DND-41 (cell line): ENCODE measurements around the gene TLE4.

ENCODE experiments used
- ATAC-seq: fragments of 200-7000 bp; cut with Tn5 transposase; 3 replicates; pipeline ENCODE4 v1.9.1; 2021; ENCODE audit warnings: low read depth; ENCODE audit not compliant: insufficient read depth
- DNase-seq: peaks from one replicate; pipeline ENCODE4 v3.0.0-alpha.2; 2020
- H2AFZ ChIP-seq: 2 replicates; pipeline ENCODE4 v1.6.0; 2012; ENCODE audit warnings: low read depth, low read length
- H3K27ac ChIP-seq: 2 replicates; pipeline ENCODE4 v1.5.1; 2012; ENCODE audit warnings: low read length, inconsistent platforms
- H3K27me3 ChIP-seq: fragments of 200-600 bp; sonication (generic); 2 replicates; pipeline ENCODE4 v1.6.0; 2012; ENCODE audit warnings: low read length, mild to moderate bottlenecking, inconsistent platforms; ENCODE audit not compliant: insufficient read depth, poor library complexity
- H3K36me3 ChIP-seq: 2 replicates; pipeline ENCODE4 v1.5.1; 2012; ENCODE audit warnings: low read length, inconsistent platforms; ENCODE audit not compliant: insufficient read depth
- H3K4me1 ChIP-seq: 2 replicates; pipeline ENCODE4 v1.5.1; 2012; ENCODE audit warnings: mild to moderate bottlenecking, low read length; ENCODE audit not compliant: insufficient read depth
- H3K4me2 ChIP-seq: 2 replicates; pipeline ENCODE4 v1.6.0; 2012; ENCODE audit warnings: mild to moderate bottlenecking, moderate library complexity, low read length, inconsistent platforms; ENCODE audit not compliant: insufficient read depth
- H3K4me3 ChIP-seq, 2 experiments: fragments of 200-600 bp in 1 of 2; shearing (Covaris generic) in 1 of 2; 2 replicates each; pipeline ENCODE4 v1.5.1; 2012 to 2016; ENCODE audit warnings: inconsistent platforms in 2 of 2, low read length in 2 of 2, mild to moderate bottlenecking in 2 of 2, low read depth in 1 of 2, moderate library complexity in 1 of 2
- H3K79me2 ChIP-seq: 2 replicates; pipeline ENCODE4 v1.6.0; 2012; ENCODE audit warnings: low read length, inconsistent platforms; ENCODE audit not compliant: insufficient read depth
- H3K9ac ChIP-seq: 2 replicates; pipeline ENCODE4 v1.6.0; 2012; ENCODE audit warnings: low read depth, mild to moderate bottlenecking, inconsistent platforms, low read length, moderate library complexity
- H3K9me3 ChIP-seq: 2 replicates; pipeline ENCODE4 v1.5.1; 2012; ENCODE audit warnings: low read length, moderate library complexity, mild to moderate bottlenecking, inconsistent platforms; ENCODE audit not compliant: insufficient read depth, severe bottlenecking
- H4K20me1 ChIP-seq: 2 replicates; pipeline ENCODE4 v1.6.0; 2012; ENCODE audit warnings: low read length; ENCODE audit not compliant: insufficient read depth
- EZH2 ChIP-seq: IDR thresholded peaks from 3 replicates; pipeline ENCODE4 v1.6.1; 2012; ENCODE audit warnings: borderline replicate concordance, low read depth, mild to moderate bottlenecking, moderate library complexity, low read length, inconsistent platforms; ENCODE audit not compliant: severe bottlenecking
- TF ChIP-seq, protein P1 (sequence below): IDR thresholded peaks from 2 replicates; pipeline ENCODE4 v1.5.1; 2012; ENCODE audit warnings: borderline replicate concordance, low read length, moderate library complexity, mild to moderate bottlenecking; ENCODE audit not compliant: poor library complexity, severe bottlenecking; ENCODE audit errors: extremely low read depth

Gene TLE4

DNA sequence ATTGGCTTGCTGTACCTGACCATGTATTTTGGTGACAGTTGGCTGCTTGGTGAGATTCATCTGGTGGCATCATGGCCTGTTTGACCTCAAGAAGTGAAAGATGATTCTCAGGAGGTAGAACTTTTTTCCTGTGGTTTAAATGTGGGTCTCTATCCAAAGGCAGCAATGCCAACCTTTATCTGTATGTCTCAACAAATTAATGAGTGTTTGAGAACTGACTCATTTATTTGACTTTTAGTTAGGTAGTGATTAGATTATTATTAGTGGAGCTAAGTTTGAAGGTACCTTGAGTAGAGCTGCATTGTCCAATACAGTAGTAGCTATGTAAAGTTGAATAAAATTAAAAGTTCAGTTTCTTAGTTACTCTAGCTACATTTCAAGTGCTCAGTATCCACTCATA lies 48.2 kb downstream of the TLE4 start:
- DNase-seq: no peak
- H3K9me3 ChIP-seq: no peaks in the 10 kb centered on the region
- no peak overlapping the region for H3K4me3 ChIP-seq
- no peaks in the 10 kb centered on the region for H3K27me3 ChIP-seq
- ATAC-seq: no peak
- peaks cover 13% of the 10 kb centered on the region for H3K4me1 ChIP-seq
- H3K36me3 ChIP-seq: no peaks in the 10 kb centered on the region
- TF ChIP-seq EZH2: no peak
- TF ChIP-seq, protein P1, sequence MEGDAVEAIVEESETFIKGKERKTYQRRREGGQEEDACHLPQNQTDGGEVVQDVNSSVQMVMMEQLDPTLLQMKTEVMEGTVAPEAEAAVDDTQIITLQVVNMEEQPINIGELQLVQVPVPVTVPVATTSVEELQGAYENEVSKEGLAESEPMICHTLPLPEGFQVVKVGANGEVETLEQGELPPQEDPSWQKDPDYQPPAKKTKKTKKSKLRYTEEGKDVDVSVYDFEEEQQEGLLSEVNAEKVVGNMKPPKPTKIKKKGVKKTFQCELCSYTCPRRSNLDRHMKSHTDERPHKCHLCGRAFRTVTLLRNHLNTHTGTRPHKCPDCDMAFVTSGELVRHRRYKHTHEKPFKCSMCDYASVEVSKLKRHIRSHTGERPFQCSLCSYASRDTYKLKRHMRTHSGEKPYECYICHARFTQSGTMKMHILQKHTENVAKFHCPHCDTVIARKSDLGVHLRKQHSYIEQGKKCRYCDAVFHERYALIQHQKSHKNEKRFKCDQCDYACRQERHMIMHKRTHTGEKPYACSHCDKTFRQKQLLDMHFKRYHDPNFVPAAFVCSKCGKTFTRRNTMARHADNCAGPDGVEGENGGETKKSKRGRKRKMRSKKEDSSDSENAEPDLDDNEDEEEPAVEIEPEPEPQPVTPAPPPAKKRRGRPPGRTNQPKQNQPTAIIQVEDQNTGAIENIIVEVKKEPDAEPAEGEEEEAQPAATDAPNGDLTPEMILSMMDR: no peak
- no peak overlapping the region for H3K9ac ChIP-seq
- H4K20me1 ChIP-seq: peaks cover 3% of the 10 kb centered on the region; the same call in 1 of the 2 replicates
- no peak overlapping the region for H2AFZ ChIP-seq
- no peak overlapping the region for H3K27ac ChIP-seq
- H3K4me2 ChIP-seq: no peak overlapping the region
- H3K79me2 ChIP-seq: peaks cover under 1% of the 10 kb centered on the region; the same call in 1 of the 2 replicates

DNA sequence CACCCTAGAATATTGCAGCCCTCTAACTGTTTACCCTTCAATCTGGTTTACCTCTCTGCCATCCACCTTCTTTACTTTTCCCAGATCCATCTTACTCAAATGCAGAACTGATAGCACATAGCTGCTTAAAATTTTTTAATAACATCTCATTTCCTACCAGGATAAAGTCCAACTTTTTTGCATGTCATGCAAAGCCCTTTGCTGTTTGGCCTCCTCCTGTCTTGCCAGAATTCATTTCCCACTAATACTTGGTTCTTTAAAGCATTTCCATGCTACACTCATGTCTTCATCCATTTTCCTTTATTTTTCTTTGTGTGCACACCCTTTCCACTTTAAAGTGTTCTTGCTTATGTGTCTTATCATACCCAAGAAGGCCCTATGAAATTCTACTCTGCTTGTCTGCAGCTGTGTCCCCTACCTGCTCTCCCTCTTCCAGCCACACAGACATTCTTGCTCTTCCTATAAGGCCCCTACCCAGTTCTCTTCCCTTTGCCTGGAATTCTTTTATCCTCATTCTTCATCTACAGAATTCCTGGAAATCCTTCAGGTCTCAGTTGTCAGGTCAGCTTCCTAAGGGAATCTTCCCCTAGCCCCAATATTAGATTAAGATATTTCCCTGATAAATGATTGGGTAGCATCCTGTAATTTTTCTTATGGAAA lies 50.3 kb downstream of the TLE4 start:
- TF ChIP-seq, protein P1: no peak
- TF ChIP-seq EZH2: no peak
- Histone ChIP-seq H3K27me3 (no peaks in the 10 kb centered on the region), H3K27ac (no peak overlapping the region), H4K20me1 (no peaks in the 10 kb centered on the region), H3K4me3 (no peak overlapping the region), H3K9me3 (no peaks in the 10 kb centered on the region), H3K9ac (no peak overlapping the region), H3K4me2 (no peak overlapping the region), H3K36me3 (no peaks in the 10 kb centered on the region), H3K4me1 (peaks cover 13% of the 10 kb centered on the region), H3K79me2 (no peaks in the 10 kb centered on the region), H2AFZ (no peak overlapping the region)
- no peak for DNase-seq
- ATAC-seq: no peak

DNA sequence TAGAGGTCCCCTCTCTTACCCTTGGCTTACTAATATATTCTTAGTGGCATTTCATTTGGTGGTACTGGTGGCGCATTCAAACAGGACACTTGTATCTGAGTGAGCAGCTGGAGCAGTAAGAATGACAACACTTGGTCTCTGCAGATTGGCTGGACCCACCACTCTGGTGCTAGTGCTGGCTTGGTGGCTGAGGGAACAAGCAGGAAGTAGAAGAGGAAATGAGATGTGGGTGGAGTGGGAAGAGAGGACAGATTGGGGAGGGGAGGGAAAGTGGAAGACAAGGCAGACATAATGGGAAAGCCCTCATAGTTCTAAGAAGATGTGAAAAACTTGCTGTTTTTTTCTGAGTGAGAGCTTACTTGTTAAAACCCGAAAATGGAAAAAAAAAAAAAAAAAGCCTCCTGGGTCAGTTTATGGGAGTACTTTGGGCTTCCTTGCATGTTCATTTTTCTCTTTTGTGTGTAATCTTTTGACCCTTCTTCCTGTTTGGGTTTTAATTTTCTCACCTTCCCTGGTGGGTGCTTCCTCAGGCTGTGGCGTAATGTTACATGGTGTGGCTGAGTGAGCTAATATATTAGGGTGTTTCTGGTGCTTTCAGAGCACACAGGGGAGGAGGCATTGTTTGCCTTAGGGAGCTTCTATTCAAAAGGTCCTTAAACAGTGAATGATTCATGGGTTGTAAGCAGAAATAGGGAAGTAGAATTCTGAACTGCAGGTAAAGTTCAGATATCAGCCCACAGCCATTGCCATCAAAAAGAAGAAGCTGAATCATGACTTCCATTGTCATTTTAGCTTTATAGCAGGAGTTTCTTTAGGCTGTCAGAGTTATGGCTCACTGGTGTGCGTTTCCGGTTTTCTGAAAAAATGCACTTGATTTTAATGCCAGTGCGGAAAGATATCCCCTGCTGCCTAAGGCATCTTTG lies 52.3 kb downstream of the TLE4 start:
- H3K36me3 ChIP-seq: no peaks in the 10 kb centered on the region
- H3K9me3 ChIP-seq: no peaks in the 10 kb centered on the region
- H3K27ac ChIP-seq: peak overlapping the region; percentile 15
- H4K20me1 ChIP-seq: no peaks in the 10 kb centered on the region
- H3K27me3 ChIP-seq: no peaks in the 10 kb centered on the region
- DNase-seq (peak; percentile 62), ATAC-seq (peak; percentile 90)
- peak overlapping the region; percentile 25; the same call in 1 of the 2 replicates for H2AFZ ChIP-seq
- peaks cover 13% of the 10 kb centered on the region for H3K4me1 ChIP-seq
- H3K4me2 ChIP-seq: peak overlapping the region; percentile 52
- TF ChIP-seq, protein P1: no peak
- TF ChIP-seq EZH2: no peak
- no peak overlapping the region for H3K4me3 ChIP-seq
- H3K9ac ChIP-seq: no peak overlapping the region; the same call in 1 of the 2 replicates
- H3K79me2 ChIP-seq: no peaks in the 10 kb centered on the region
